Umbilical cord (tissue), 2 donors: ENCODE measurements around the gene OR4D2. TPM values are rescaled to one million over a fixed set of nuclear protein-coding genes. Genes with fewer than 3 reads are reported as not detected.
"Not testable (repeated sequence)": the region's sequence is repeated elsewhere in the genome, so short reads cannot be mapped to it uniquely, and the experiment has no call there.

Experiments
- DNase-seq: peaks from one replicate; pipeline ENCODE4 v3.0.0-alpha.2; 2015; ENCODE audit warnings: low spot score
- total RNA-seq: library from RNA; depleted of rRNA; stranded (reverse); fragments of >200 nt; gene quantifications from one replicate; pipeline ENCODE4 v1.2.3, GENCODE V29; 2014; ENCODE audit warnings: low replicate concordance; ENCODE audit not compliant: insufficient read depth

Gene OR4D2
- total RNA-seq = 2.2 TPM

DNA sequence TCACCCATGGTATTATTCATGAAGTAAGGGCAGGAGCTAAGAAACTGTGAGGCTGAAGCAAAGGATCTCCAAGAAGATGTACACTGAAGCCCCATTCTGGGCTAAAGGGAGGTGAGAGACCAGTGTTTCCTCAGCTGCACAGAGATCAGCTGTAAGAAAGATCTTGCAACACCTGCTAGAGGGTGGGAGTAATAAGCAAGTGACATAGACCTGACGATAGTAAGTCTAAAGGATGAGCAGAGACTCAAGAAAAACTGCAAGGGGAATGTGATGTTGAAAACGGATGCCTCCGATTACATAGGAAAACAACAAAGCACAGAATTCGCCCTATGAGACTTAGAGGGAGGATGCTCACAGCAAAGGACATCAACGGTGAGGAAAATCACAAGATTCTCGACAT, at the start of gene OR4D2:
Gene OR4D2 (plus strand): TSS at position 301 of the 400 bp plus-strand sequence. CDS start 2,674 bp downstream, outside the sequence.
- no peak for DNase-seq

DNA sequence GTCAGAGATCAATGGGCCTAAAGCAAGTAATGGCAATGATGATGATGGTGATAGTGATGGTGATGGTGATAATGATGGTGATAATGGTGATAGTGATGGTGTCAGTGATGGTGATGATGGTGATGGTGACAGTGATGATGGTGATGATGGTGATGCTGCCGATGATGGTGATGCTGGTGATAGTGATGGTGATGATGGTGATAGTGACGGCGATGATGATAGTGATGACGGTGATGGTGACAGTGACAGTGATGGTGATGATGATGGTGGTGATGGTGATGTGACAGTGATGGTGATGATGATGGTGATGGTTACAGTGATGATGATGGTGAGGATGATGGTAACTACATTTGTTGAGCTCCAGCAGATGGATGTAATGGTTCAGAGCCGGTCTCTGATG, 49.4 kb upstream of the OR4D2 start:
- DNase-seq = no peak

DNA sequence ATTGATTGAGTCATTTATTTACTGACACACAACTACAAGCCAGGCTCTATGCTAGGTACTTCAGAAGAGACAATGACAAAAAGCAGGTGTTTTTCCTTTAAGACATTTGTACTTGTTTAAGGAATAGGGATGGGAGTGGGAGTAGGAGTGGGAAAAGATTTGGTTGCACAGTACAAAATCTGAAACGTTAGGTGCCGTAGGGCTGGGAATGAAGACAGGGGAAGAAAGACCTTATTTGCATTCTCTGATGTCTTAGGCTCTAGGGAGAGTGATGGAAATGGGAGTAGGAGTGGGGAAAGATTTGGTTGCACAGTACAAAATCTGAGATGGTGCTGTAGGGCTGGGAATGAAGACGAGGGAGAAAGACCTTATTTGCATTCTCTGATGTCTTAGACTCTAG, 47.3 kb upstream of the OR4D2 start:
- DNase-seq = no peak

DNA sequence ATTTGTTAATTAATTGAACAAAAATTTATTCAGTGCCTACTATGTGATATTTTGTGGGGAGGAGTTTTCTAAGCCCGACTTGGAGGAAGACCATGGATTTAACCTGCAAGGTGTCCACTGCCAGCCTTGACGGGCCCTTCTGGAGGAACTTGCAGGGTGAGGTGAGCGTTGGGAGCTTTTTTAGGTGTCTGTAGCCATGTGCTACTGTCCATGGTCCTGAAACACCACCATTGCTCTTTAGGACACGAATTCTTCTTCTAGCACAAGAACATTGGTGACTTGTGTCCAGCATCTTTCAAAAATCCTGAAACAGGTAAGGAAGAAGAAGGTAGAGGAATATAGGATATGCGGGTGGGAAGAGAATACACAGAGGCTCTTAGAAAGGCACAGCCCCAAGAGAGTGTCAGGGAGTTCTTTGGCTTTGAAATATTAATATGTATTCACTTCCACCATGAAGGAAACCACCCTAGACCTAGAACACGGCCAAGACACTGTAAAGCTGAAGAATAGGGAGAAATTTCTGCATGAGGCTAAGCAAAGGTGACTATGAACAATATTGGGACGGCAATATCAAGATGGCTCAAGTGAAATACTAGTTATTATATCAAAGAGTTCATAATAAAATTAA, 46.5 kb upstream of the OR4D2 start:
- DNase-seq = peak; percentile 70

DNA sequence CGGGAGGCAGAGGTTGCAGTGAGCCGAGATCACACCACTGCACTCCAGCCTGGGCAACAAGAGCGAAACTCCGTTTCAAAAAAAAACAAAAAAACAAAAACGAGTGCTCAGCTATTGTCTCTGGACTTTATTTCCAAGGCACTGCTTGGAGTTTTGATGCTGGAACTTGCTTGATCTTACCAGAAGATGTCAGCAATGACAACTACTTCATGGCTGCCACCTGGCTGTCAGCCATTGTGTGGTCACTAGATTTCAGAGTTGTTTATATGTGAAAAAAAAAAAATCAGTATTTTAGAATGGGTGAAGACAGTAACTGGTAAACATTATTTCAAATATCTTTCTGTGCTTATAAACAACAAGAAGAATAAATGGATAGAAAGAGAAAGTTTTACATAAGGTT, 44.9 kb upstream of the OR4D2 start:
- DNase-seq = peak; percentile 14

DNA sequence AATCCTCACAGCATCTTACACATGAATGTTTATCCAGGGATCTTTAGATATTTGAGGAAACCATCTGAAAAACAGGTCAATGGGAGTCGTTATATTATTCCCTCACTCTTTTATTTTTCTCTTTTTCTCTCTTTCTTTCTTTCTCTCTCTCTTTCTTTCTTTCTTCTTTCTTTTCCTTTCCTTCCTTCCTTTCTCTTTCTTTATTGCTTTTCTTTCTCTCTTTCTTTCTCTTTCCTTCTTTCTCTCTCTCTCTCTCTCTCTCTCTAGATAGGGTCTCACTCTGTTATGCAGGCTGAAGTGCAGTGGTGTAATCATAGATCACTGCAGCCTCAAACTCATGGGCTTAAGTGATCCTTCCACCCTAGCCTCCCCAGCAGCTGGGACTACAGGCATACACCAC, 38.9 kb upstream of the OR4D2 start:
- DNase-seq = no peak

DNA sequence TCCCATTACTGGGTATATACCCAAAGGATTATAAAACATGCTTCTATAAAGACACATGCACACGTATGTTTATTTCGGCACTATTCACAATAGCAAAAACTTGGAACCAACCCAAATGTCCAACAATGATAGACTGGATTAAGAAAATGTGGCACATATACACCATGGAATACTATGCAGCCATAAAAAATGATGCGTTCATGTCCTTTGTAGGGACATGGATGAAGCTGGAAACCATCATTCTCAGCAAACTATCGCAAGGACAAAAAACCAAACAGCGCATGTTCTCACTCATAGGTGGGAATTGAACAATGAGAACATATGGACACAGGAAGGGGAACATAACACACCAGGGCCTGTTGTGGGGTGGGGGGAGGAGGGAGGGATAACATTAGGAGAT, 34.1 kb upstream of the OR4D2 start:
- DNase-seq = not testable (repeated sequence)

DNA sequence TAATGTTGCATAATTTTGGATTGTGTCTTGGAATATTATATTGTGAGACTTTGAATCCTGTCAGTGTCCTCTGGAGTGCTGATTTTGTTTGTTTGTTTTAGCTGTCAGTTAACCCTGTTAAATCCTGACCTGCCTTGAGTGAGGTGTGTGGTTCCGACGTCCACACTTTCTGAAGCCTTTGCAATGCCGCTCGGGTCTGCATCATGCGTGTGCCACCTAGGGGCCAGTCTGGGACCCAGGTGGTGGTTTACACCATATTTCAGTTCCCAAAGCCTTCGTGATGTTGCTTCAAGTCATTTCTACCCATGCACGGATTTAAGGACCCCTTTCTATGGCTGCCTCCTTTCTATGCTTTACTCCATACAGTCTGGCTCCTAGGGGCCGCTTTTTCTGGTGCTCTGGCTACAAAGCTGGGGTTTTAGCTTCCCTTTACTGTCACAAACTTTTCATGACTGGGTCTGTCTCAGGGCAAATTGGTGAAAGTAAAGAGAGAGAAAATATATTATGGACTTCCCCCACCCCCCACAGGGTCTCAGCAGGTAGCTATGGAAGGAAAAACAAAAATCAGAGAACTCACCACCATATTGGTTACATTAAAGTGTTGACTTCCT, 30.0 kb upstream of the OR4D2 start:
- DNase-seq = no peak

DNA sequence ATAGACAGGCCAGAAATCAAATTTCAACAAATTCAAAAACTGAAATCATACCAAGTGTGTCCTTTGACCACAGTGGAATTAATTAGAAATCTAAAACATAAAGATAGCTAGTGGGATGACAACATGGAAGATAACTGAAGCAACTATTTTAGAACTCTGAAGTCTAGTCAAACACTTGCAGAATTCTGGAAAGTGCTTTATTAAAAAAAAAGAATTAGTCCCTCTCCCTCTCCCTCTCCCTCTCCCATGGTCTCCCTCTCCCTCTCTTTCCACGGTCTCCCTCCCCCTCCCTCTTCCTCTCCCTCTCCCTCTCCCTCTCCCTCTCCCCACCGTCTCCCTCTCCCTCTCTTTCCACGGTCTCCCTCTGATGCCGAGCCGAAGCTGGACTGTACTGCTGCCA, 25.3 kb upstream of the OR4D2 start:
- no peak for DNase-seq

DNA sequence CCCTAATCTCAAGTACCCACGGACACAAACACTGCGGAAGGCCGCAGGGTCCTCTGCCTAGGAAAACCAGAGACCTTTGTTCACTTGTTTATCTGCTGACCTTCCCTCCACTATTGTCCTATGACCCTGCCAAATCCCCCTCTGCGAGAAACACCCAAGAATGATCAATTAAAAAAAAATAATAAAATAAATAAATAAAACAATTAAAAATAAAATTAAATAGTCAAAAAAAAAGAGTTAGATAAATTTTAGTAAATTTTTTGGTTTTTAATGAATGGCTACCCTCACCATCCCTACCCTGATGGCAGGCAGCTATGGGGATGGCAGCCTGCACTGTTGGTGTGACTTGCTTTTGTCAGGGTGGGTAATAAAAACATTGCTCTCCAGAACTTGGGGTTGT, 23.4 kb upstream of the OR4D2 start:
- not testable (repeated sequence) for DNase-seq

DNA sequence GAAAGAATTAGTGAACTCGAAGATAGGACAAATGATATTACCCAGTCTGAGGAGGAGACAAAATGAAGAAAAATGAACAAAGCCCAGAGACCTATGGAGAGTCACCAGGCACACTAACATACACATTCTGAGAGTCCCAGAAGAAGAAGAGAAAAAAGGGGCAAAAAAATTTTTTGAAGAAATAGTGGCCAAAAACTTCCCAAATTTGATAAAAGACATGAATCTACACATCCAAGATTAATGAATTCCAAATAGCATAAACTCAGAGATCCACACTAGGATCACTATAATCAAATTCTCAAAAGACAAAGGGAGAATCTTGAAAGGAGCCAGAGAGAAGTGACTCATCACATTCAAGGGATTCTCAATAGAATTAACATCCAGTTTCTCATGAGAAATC, 22.0 kb upstream of the OR4D2 start:
- no peak for DNase-seq

DNA sequence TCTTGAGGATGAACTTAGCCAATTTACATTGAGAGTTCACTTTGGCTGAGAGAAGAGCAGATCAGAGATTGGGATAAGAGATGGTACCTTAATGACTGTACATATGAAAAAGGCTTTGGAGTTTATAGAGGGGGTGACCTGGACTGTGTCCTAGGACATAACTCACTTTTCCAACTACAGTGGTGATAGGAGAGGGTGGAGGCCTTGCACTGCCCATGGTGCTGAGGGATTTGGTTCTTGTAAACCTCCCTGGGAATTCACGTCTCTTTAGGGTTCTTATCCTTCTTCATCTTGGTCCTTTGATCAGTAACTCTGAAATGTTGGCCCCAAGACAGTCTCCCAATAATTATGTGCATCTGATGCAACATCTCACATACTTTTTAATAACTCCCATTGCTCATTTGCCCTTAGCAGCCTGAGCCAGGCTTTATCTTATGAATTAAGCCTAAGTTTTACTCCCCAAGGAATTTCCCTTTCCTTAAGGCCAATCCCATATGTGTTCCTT, 18.8 kb upstream of the OR4D2 start, which contains the start of gene OR4D1:
Gene OR4D1 (plus strand): TSS at position 455 of the 505 bp plus-strand sequence. CDS start 6,770 bp downstream, outside the sequence.
- no peak for DNase-seq

DNA sequence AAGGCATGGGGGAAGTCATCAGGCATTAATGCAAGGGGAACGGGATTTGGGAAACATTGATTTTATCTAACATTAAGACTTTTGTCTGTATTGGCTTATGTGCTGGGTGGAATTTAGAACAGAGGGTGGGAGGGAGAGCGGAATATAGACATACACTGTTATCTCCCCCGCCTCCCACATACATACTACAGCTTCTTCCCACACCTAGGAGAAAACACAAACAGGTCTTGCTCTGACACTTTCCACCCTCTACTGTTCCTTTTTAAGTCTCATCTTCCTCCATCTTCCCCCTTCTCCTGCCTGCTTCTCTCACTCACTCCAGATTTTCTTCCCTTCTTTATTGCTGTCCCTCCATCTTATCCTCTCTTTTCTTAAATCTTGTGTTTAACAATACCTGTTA, 18.2 kb upstream of the OR4D2 start:
- DNase-seq = no peak

DNA sequence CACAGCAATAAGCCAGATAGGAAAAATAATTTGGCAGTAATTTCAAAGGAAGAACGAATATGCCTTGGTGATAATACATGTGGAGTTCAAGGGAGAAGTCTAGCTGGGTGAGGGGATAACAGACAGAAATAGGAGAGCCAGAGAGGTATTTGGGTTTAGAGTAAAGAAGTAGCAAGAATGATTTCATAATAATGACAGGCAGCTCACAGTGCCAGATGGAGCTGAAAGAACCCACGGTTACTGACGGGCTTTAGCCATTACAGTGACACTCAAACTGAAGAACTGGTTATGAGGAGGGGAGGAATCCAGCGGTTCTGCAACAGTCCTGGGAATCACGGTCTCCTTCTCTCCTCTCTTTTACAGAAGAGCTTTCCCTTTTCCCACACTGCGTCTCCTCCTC, 16.4 kb upstream of the OR4D2 start:
- DNase-seq = no peak

DNA sequence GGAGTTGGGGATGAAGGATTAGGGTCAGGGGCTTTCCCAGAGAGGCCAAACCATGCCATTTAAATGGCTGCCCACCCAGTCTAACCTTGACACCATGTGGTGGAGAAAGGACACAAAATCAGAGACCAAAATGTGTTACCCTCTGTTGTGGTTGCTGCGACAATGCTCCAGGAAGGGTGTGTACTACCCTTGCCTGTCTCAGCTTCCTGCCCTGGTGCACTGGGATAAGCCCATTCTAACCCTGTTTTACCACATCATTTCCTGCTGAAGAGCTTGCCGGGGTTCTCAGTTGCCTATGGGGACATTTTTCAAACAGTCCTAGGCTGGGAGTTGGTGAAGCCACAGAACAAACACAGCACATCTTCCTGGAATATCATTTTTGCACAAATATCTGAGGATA, 13.7 kb upstream of the OR4D2 start:
- DNase-seq = no peak

DNA sequence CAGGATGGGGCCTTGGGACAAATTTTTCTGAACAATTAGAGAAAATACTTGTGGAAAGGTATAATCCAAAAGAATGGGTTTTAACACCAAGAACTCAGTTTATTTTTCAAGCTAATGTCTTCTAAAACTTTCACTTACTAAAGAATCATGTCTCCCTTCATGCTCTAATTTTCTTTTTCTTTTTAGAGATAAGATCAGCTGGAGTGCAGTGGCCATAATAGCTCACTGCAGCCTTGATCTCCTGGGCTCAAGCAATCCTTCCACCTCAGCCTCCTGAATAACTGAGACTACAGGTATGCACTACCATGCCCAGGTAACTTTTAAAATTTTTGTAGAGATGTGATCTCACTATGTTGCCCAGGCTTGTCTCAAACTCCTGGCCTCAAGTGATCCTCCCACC, 13.1 kb upstream of the OR4D2 start:
- DNase-seq = no peak

DNA sequence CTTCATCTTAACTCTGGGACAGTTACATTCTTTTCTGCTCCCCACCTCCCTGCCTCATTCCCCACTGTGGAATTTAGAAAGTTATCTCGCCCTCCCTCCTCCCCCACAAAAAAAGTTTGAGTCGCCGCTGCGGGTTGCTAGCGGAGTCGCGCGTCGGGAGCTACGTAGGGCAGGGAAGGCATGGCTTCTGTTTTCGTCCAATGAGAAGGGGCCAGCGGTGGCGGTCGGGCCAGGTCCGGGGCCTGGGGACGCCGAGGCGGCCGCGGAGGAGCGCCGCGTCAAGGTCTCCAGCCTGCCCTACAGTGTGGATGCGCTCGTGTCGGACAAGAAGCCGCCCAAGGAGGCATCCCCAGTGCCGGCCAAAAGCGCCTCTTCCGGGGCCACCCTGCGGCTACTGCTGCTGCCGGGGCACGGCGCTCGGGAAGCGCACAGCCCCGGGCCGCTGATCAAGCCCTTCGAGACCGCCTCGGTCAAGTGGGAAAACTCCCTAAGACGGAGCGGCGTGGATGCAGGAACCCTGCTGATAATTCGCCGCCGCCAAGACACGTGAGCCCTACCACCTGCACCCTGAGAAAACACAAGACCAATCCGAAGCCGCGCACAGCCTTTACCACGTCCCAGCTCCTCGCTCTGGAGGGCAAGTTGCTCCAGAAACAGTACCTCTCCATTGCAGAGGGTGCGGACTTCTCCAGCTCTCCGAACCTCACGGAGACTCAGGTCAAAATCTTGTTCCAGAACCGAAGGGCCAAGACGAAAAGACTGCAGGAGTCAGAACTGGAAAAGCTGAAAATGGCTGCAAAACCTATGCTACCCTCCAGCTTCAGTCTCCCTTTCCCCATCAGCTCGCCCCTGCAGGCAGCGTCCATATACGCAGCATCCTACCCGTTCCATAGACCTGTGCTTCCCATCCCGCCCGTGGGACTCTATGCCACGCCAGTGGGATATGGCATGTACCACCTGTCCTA, 9.7 kb upstream of the OR4D2 start:
- no peak for DNase-seq

DNA sequence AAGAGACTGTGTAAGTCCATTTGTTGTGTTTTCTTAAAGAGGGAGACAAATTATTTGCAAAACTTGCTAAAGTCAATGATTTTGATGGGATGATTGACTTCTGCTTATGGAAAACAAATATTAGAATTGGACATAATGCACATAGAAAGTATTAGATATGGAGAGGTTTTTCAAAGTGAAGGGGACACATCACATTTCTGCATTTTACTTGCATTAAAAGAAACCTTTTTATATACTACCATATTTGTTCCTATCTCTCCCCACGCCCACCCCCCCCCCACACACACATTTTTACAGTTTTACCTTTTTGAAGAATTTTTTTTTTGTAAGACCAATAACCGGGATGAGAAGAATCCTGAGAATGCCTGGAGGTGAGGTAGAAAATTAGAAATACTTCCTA, 8.6 kb upstream of the OR4D2 start:
- DNase-seq = no peak

DNA sequence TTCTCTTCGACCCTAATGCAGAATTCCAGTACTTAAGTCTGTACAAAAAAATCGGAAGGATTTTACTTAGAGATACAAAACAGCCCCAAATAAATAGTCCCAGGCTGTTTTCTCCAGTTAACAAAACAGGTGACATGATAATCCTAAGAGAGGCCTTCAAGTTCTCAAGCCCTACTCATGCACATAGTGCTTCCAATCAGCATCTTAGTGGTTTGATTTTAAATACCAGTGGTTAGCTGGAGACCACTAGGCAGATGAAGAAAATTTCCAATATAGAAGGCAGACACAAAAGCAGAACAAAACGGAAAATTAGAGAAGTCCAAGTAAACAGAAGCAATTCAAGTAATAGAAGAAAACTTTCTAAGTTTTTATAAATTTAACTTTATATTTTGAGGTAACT, 5.2 kb upstream of the OR4D2 start:
- no peak for DNase-seq

DNA sequence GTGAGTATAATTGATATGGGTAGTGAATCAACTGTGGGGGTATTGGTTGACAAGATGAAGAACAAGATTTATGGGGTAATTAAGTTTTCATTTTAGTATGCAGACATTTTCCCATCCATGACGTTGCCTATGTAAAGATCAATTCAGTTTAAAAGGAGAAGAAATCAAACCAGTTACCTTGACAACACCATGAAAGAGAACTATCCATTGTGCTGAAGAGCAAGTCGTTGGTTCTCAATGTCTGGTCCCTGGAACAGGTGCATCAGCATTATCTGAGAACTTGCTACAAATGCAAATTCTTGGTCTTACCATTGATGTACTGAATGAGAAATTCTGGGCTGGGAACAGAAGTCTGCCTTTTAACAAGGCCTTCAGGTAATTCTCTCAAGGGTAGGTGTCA, 801 bp upstream of the OR4D2 start:
- no peak for DNase-seq

DNA sequence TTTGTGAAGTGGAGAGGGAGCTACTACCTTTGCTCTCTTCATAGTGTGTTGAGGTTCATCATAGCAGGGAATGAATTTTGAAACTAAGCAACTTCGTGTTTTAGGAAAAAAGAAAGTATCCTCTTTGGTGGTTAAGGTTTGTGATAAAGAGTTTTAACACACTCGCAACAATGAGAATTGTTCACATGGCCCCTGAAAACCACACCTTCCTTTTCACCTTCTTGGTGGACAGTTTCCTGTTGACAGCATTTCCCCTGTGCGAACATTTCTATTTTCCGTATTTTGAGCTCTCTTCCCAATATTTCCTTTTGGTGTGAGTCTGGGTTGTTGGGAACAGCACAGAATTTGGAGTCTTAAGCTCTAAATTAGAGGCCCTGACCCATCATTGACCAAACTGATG, 3.8 kb downstream of the OR4D2 start:
- no peak for DNase-seq

DNA sequence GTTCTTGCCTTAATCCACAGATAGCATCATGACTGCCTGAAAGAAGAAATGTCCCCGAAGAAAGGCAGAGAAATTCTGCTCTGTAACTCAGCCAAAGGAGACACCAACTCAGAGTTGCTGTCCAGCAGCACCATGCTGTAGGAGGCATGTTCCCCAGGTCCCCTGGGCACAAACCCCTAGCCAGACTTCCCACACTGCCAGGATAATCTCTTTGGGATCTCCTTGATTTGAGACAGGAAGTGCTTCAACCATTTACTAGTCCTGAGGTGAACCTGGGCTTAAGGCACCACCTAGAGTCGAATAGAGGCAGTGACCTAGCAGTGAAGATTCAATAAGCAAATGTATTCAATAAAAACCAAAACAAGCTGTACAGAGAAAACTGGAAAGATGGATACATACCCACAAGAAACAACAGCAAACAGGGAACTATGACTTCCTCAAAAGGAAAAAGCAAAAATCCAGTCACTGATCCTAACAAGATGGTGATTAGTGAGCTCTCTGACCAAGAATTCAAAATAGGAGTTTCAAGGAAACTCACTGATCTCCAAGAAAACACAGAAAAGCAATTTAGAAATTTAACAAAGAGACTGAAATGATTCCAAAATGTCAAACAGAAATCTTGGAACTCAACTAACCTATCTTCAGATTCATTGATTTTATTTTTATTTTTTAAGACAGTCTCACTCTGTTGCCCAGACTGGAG, 5.7 kb downstream of the OR4D2 start:
- no peak for DNase-seq
